ENCODE data around the gene RPA3.

DNA sequence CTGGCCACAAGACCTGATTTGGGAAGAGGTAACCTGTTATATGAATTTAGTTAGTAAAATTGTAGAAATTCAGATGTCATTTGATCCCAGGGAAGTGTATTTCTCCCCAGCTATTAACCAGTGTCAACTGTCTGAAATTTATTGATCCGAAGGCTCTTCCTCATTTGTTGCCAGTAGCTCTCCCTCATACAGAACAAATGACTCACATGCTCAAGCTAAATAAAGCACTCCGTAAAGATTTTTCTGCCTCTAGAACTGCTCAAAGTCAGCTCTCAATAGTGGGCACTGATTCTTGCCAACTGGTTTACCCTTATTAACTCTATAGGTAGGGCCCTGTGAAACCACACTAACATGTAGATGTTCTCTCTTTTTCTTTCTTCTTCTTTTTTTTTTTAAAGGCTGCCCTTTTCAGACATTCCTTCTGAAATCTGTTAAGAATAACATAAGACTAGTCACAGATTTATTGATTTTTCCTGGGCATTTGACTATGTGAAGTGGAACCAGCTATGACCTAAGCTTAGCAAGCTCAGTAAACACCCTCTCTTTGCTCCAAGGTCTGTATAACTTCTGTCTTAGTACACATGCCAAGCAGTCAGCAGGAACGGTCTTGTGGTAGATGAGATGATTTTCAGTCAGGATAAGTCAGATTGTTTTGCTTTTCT is 21.8 kb downstream of the RPA3 start:
- TF ChIP-seq, protein P1, sequence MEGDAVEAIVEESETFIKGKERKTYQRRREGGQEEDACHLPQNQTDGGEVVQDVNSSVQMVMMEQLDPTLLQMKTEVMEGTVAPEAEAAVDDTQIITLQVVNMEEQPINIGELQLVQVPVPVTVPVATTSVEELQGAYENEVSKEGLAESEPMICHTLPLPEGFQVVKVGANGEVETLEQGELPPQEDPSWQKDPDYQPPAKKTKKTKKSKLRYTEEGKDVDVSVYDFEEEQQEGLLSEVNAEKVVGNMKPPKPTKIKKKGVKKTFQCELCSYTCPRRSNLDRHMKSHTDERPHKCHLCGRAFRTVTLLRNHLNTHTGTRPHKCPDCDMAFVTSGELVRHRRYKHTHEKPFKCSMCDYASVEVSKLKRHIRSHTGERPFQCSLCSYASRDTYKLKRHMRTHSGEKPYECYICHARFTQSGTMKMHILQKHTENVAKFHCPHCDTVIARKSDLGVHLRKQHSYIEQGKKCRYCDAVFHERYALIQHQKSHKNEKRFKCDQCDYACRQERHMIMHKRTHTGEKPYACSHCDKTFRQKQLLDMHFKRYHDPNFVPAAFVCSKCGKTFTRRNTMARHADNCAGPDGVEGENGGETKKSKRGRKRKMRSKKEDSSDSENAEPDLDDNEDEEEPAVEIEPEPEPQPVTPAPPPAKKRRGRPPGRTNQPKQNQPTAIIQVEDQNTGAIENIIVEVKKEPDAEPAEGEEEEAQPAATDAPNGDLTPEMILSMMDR (IDR thresholded peaks at IDR 0.05), result no peak
- TF ChIP-seq POLR2AphosphoS5 (IDR thresholded peaks at IDR 0.05) (no peak), POLR2A (IDR thresholded peaks at IDR 0.05) (no peak)
